HG03135 (cell line): ENCODE results near the gene VPS9D1.

Experiments used
- ATAC-seq: cut with Tn5 transposase; IDR thresholded peaks from one replicate; pipeline ENCODE4 v1.9.1; 2021; ENCODE audit warnings: mild to moderate bottlenecking, moderate library complexity; ENCODE audit not compliant: unreplicated experiment

Gene VPS9D1, protein sequence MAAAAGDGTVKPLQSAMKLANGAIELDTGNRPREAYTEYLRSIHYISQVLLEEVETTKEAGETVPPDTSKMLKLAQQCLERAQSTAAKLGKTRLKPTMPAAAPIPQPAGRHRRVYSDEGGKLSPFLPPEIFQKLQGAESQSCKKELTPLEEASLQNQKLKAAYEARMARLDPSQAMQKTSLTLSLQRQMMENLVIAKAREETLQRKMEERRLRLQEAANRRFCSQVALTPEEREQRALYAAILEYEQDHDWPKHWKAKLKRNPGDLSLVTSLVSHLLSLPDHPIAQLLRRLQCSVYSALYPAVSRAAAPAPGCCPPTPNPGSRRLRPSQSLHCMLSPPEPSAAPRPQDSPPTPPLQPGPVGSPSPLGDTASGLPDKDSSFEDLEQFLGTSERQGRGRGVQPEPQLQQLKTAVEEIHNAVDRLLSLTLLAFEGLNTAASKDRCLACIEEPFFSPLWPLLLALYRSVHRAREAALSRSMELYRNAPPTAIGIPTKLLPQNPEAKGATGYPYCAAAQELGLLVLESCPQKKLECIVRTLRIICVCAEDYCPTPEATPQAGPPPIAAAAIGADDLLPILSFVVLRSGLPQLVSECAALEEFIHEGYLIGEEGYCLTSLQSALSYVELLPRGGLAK

DNA sequence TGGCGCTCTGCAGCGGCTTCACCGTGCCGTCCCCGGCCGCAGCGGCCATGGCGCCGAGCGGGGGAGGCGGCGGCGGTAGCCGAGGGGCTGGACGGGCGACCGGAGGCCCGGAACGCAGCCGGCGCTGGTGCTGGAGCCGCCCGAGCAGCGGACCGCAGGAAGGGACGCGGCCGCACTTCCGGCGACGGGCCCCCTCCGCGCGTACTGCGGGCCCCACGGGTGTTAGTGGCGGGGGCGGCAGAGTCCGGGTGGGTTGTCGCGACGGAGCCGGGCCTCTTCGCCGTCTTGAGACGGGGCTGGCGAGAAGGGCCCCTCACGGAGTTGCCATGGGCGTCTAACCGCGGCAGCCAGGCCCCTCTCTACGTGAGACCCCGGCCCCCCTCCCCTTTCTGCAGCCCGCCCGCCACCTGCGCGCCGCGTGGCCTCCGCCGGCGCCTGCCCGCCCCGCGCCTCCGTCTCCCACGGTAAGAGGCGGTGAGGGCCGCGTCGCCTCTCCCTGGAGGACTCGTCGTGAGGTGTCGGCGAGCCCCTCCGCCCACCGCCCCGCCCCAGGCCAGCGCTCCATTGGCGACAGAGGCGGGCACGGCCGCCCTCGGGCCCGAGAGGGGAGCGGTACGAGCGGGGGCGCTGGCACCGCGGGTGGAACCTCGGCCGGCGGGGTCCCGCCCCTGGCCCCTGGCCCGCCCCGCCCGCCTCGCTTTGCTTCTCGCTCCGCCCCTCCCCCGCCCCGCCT, at the start of gene VPS9D1, which contains the start of gene ZNF276:
Gene VPS9D1 (minus strand): TSS at position 86 of the 733 bp plus-strand sequence. CDS start 37 bp downstream, at position 49.
Gene ZNF276 (plus strand): TSS at position 725 of the 733 bp plus-strand sequence. CDS start 104 bp downstream, outside the sequence.
- peak; percentile 42 for ATAC-seq

DNA sequence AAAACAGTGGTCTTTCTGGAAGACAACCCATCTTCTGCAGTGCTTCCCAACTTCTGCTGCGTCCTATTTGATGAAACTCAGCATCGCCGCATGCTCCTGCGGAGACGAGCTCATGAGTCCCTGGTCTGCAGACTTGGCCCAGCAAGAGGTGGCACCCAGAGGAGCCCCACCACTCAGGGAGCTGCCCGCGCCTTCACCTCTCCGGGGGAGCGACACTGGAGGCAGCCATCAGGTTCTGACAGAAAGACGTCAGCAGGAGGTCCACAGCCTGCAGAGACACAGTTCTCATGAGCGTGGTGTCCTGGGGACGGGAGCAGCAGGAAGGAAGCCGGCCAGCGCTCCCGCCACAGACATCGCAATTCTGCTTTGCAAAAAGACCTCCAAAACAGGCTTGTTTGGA, 49.7 kb upstream of the VPS9D1 start:
- ATAC-seq = no peak

- ATAC-seq = peak; percentile 12
Observed at GRCh38 chr16:89765292-89765830, 44.7 kb upstream of the VPS9D1 start.

- ATAC-seq = peak; percentile 88
Observed at GRCh38 chr16:89764711-89765201, 44.1 kb upstream of the VPS9D1 start.

DNA sequence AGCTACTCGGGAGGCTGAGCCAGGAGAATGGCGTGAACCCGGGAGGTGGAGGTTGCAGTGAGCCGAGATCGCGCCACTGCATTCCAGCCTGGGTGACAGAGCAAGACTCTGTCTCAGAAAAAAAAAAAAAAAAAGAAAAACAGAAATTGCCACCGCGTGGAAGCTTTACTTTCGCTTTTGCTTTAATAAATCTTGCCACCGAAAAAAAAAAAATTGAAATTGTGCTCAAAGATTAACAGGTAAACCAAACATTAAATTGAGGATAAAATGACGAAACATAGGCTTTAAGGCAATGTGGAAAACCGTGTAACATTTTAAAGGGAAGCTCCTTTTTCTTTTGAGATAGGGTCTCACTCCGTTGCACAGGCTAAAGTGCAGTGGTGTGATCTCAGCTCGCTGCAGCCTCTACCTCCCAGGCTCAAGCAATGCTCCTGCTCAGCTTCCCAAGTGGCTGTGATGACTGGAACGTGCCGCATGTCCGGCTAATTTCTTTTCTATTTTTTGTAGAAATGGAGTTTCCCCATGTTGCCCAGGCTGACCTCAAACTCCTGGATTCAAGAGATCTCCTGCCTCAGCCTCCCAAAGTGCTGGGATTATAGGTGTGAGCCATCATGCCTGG, 40.7 kb upstream of the VPS9D1 start:
- ATAC-seq = no peak

- ATAC-seq = no peak
Observed at GRCh38 chr16:89759746-89760340, 39.1 kb upstream of the VPS9D1 start.

DNA sequence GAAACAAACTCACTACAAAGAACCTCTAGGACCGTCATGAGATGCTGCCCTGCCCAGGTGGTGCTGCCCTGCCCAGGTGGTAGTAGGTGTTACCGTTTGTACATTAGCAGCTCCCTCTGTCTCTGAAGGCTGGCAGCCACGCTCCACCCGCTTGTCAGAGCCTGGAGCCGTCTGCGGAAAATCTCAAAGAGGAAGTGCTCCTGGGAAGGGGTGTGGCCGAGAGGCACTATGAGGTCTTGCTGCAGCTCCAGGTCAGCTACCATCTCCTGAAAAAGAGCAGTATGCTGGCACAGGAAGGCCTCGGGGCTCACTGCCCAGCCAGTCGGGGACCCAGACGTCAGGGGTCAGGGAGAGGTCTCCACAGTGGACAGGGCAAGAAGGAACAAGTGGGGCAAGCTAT, 28.9 kb upstream of the VPS9D1 start:
- no peak for ATAC-seq

GRCh38 chr16:89748921-89749320, 28.2 kb upstream of the VPS9D1 start:
- ATAC-seq = no peak

DNA sequence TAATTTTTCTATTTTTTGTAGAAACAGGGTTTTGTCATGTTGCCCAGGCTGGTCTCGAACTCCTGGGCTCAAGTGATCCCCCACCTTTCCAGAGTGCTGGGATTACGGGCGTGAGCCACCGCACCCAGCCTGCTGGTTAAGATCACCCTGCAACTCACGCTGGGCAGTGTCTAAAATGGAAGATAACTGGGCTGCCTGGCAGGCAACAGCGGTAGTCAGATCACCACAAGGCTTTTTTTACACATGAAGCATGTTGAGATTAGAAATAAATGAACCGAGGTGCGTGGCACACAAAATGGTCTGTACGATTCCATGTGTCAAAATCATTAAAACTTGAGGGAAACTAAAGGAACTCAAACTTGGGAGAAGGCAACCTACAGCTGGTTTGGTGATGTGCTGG, 27.4 kb upstream of the VPS9D1 start:
- no peak for ATAC-seq

GRCh38 chr16:89746043-89746442, 25.3 kb upstream of the VPS9D1 start:
- no peak for ATAC-seq

GRCh38 chr16:89744813-89745212, 24.1 kb upstream of the VPS9D1 start:
- no peak for ATAC-seq

GRCh38 chr16:89742948-89743347, 22.2 kb upstream of the VPS9D1 start:
- ATAC-seq = no peak

- no peak for ATAC-seq
Observed at GRCh38 chr16:89741342-89742014, 20.8 kb upstream of the VPS9D1 start.

DNA sequence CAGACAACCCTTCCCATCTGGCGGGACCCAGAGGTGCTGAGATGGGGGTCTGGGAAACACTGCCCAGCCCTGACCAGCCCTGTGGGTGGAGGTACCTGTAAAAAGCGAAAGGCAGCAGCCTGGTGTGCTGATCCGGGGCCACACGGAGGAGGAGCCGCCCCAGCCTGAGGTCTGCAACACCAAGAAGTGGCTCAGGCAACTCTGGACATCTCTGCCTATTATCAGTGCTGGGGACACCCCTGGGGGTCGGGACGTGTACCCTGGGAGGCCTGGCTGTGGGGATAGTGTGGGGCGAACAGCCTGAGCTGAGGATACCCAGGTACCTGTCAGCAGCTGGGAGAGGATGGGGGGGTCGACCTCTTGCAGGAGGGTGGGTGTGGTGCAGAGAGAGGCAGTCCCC, 18.7 kb upstream of the VPS9D1 start:
- ATAC-seq = no peak

GRCh38 chr16:89738538-89739317, 18.0 kb upstream of the VPS9D1 start:
- ATAC-seq = no peak

GRCh38 chr16:89738072-89738377, 17.3 kb upstream of the VPS9D1 start:
- no peak for ATAC-seq

DNA sequence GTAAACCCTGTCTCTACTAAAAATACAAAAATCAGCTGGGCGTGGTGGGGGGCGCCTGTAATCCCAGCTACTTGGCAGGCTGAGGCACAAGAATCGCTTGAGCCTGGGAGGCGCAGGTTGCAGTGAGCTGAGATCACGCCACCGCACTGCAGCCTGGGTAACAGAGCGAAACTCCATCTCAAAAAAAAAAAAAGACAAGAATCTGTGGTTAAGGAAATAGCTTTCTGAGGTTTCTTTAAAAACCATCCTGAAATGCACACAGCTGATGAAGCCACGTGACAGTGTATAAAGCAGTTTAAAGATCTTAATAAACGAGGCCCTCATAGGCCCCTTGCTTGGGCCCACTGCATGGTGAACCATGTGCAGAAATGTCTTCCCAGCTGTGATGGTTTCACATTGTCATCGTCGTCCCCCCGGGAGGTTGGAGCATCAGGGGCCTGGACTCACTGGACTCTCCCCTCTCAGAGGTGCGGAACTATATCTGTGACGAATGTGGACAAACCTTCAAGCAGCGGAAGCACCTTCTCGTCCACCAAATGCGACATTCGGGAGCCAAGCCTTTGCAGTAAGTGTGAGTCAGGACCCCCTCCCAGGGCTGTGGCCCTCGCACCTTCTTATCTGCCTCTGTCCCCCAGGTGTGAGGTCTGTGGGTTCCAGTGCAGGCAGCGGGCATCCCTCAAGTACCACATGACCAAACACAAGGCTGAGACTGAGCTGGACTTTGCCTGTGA, 16.8 kb upstream of the VPS9D1 start:
- no peak for ATAC-seq

- no peak for ATAC-seq
Observed at GRCh38 chr16:89736554-89736953, 15.9 kb upstream of the VPS9D1 start.
